IMR-90 (cell line): ENCODE measurements around the gene SLIT1. TPM values are rescaled to one million over a fixed set of nuclear protein-coding genes. Genes with fewer than 3 reads are reported as not detected.

ENCODE experiments used
- ATAC-seq: fragments of 200-7000 bp; cut with Tn5 transposase; 2 replicates; pipeline ENCODE4 v1.9.1; 2020; ENCODE audit warnings: low read depth, mild to moderate bottlenecking, moderate library complexity
- BruUV-seq: library from RNA; stranded (reverse); fragments of 400-500 nt; replicated peaks from 2 replicates; lab custom pipeline; 2021; lab: Mats Ljungman, UMichigan
- CTCF ChIA-PET: fragments of 300-600 bp; formaldehyde crosslinking; extraction: SDS; loops from one replicate; lab custom pipeline; 2021; ENCODE audit warnings: antibody characterized with exemption; lab: Yijun Ruan, JAX
- POLR2A ChIA-PET: fragments of 300-600 bp; sonication (Branson Sonifier 250); formaldehyde crosslinking; loops from one replicate; lab custom pipeline; 2022; ENCODE audit warnings: antibody characterized with exemption; ENCODE audit not compliant: unreplicated experiment; lab: Charles Lee
- DNase-seq: peaks from one replicate; pipeline ENCODE4 v3.0.0; 2013
- H2AFZ ChIP-seq: replicated peaks from 2 replicates; pipeline ENCODE3; 2013; ENCODE audit warnings: low read length, mild to moderate bottlenecking; ENCODE audit not compliant: poor library complexity
- H2AK5ac ChIP-seq: 2 replicates; pipeline ENCODE4 v1.6.1; 2013; ENCODE audit warnings: low read depth, low read length, inconsistent platforms
- H2AK9ac ChIP-seq: replicated peaks from 2 replicates; pipeline ENCODE3; 2013; ENCODE audit warnings: mild to moderate bottlenecking, low read depth, low read length, moderate library complexity; ENCODE audit not compliant: poor library complexity
- H2BK120ac ChIP-seq: 2 replicates; pipeline ENCODE4 v1.6.1; 2013; ENCODE audit warnings: low read depth, low read length, inconsistent platforms
- H2BK15ac ChIP-seq: 3 replicates; pipeline ENCODE4 v1.6.1; 2013; ENCODE audit warnings: low read depth, low read length, inconsistent platforms
- H2BK20ac ChIP-seq: 2 replicates; pipeline ENCODE4 v1.6.1; 2013; ENCODE audit warnings: low read depth, mild to moderate bottlenecking, inconsistent platforms, low read length, moderate library complexity
- H2BK5ac ChIP-seq: 2 replicates; pipeline ENCODE4 v1.6.1; 2013; ENCODE audit warnings: mild to moderate bottlenecking, low read depth, low read length, inconsistent platforms; ENCODE audit not compliant: poor library complexity, severe bottlenecking
- H3K14ac ChIP-seq: replicated peaks from 2 replicates; pipeline ENCODE4 v1.6.1; 2013; ENCODE audit warnings: low read depth, low read length, inconsistent platforms
- H3K18ac ChIP-seq: 2 replicates; pipeline ENCODE4 v1.6.1; 2013; ENCODE audit warnings: low read depth, low read length, control low read depth
- H3K23ac ChIP-seq: 2 replicates; pipeline ENCODE4 v1.6.1; 2013; ENCODE audit warnings: low read depth, low read length, inconsistent platforms
- H3K27ac ChIP-seq: 2 replicates; pipeline ENCODE4 v1.5.1; 2013; ENCODE audit warnings: mild to moderate bottlenecking, control low read depth, low read length; ENCODE audit not compliant: insufficient read depth
- H3K27me3 ChIP-seq: 2 replicates; pipeline ENCODE4 v1.6.1; 2013; ENCODE audit warnings: low read length; ENCODE audit not compliant: control insufficient read depth, insufficient read depth
- H3K36me3 ChIP-seq: 2 replicates; pipeline ENCODE4 v1.6.1; 2013; ENCODE audit warnings: low read length, mixed read lengths; ENCODE audit not compliant: control insufficient read depth, insufficient read depth
- H3K4ac ChIP-seq: 2 replicates; pipeline ENCODE4 v1.6.1; 2013; ENCODE audit warnings: low read depth, low read length, inconsistent platforms
- H3K4me1 ChIP-seq: 2 replicates; pipeline ENCODE4 v1.6.1; 2013; ENCODE audit warnings: low read length, mixed read lengths; ENCODE audit not compliant: control insufficient read depth, insufficient read depth
- H3K4me2 ChIP-seq: 2 replicates; pipeline ENCODE4 v1.6.1; 2013; ENCODE audit warnings: low read depth, mild to moderate bottlenecking, control low read depth, low read length, moderate library complexity
- H3K4me3 ChIP-seq: 2 replicates; pipeline ENCODE4 v1.5.1; 2013; ENCODE audit warnings: low read depth, mild to moderate bottlenecking, control low read depth, low read length, moderate library complexity; ENCODE audit not compliant: insufficient read depth
- H3K56ac ChIP-seq: 2 replicates; pipeline ENCODE4 v1.6.1; 2013; ENCODE audit warnings: low read length, inconsistent platforms; ENCODE audit not compliant: insufficient read depth; ENCODE audit errors: extremely low read depth
- H3K79me1 ChIP-seq, 2 experiments: 2 replicates each; pipeline ENCODE4 v1.6.1; 2013; ENCODE audit warnings: low read length in 2 of 2, inconsistent platforms in 1 of 2, low read depth in 1 of 2
- H3K9ac ChIP-seq: 2 replicates; pipeline ENCODE4 v1.6.1; 2013; ENCODE audit warnings: low read depth, low read length, control low read depth
- H3K9me1 ChIP-seq: 2 replicates; pipeline ENCODE4 v1.6.1; 2013; ENCODE audit warnings: low read length, inconsistent platforms; ENCODE audit not compliant: insufficient read depth
- H3K9me3 ChIP-seq: 2 replicates; pipeline ENCODE4 v1.6.1; 2013; ENCODE audit warnings: low read length; ENCODE audit not compliant: control insufficient read depth, insufficient read depth
- H4K20me1 ChIP-seq: 2 replicates; pipeline ENCODE4 v1.6.1; 2013; ENCODE audit warnings: low read length, inconsistent platforms; ENCODE audit not compliant: insufficient read depth
- H4K5ac ChIP-seq: 2 replicates; pipeline ENCODE4 v1.6.1; 2013; ENCODE audit warnings: mild to moderate bottlenecking, low read depth, low read length, control low read depth
- H4K8ac ChIP-seq, 2 experiments: 2 replicates each; pipeline ENCODE4 v1.6.1; 2013; ENCODE audit warnings: low read depth in 2 of 2, low read length in 2 of 2, control low read depth in 1 of 2, inconsistent platforms in 1 of 2
- H4K91ac ChIP-seq: 2 replicates; pipeline ENCODE4 v1.6.1; 2013; ENCODE audit warnings: low read depth, low read length, inconsistent platforms; ENCODE audit not compliant: insufficient read depth
- BHLHE40 ChIP-seq: fragments of 150-350 bp; IDR thresholded peaks from 2 replicates; pipeline ENCODE4 v1.6.1; 2016; ENCODE audit warnings: mild to moderate bottlenecking, low read depth, low read length
- CEBPB ChIP-seq: IDR thresholded peaks from 2 replicates; pipeline ENCODE4 v1.6.1; 2012; ENCODE audit warnings: low read depth, low read length, improper control_type of control experiment
- CHD1 ChIP-seq: IDR thresholded peaks from 2 replicates; pipeline ENCODE4 v1.6.1; 2012; ENCODE audit warnings: low read depth, low read length, improper control_type of control experiment
- CTCF ChIP-seq: conservative IDR thresholded peaks from 2 replicates; pipeline ENCODE4 v1.5.1; 2012; ENCODE audit warnings: mild to moderate bottlenecking, low read depth, low read length, improper control_type of control experiment
- ELK1 ChIP-seq: fragments of 150-350 bp; IDR thresholded peaks from 2 replicates; pipeline ENCODE4 v1.6.1; 2016; ENCODE audit warnings: low read depth, mild to moderate bottlenecking, low read length, moderate library complexity, borderline replicate concordance
- FOS ChIP-seq: fragments of 150-350 bp; IDR thresholded peaks from 2 replicates; pipeline ENCODE4 v1.6.1; 2016; ENCODE audit warnings: low read depth, low read length
- MAFK ChIP-seq: IDR thresholded peaks from 2 replicates; pipeline ENCODE4 v1.6.1; 2012; ENCODE audit warnings: low read depth, low read length, improper control_type of control experiment
- MAZ ChIP-seq: IDR thresholded peaks from 2 replicates; pipeline ENCODE4 v1.6.1; 2012; ENCODE audit warnings: low read depth, mild to moderate bottlenecking, low read length, improper control_type of control experiment, moderate library complexity, borderline replicate concordance
- MXI1 ChIP-seq: IDR thresholded peaks from 2 replicates; pipeline ENCODE4 v1.6.1; 2012; ENCODE audit warnings: low read depth, mild to moderate bottlenecking, low read length, moderate library complexity, borderline replicate concordance
- NFE2L2 ChIP-seq: fragments of 150-350 bp; IDR thresholded peaks from 2 replicates; pipeline ENCODE4 v1.6.1; 2016; ENCODE audit warnings: low read depth, mild to moderate bottlenecking, low read length
- POLR2A ChIP-seq: IDR thresholded peaks from 2 replicates; pipeline ENCODE4 v1.6.1; 2012; ENCODE audit warnings: mild to moderate bottlenecking, low read depth, low read length
- RAD21 ChIP-seq: IDR thresholded peaks from 2 replicates; pipeline ENCODE4 v1.6.1; 2012; ENCODE audit warnings: low read length, improper control_type of control experiment
- RCOR1 ChIP-seq: IDR thresholded peaks from 2 replicates; pipeline ENCODE4 v1.6.1; 2012; ENCODE audit warnings: mild to moderate bottlenecking, low read length, improper control_type of control experiment; ENCODE audit not compliant: insufficient replicate concordance
- RFX5 ChIP-seq: IDR thresholded peaks from 2 replicates; pipeline ENCODE4 v1.8.0; 2012; ENCODE audit warnings: low read depth, mild to moderate bottlenecking, low read length, moderate library complexity
- SMC3 ChIP-seq: fragments of 150-350 bp; IDR thresholded peaks from 2 replicates; pipeline ENCODE4 v1.6.1; 2016; ENCODE audit warnings: low read depth, mild to moderate bottlenecking, antibody characterized with exemption, low read length, moderate library complexity
- USF2 ChIP-seq: fragments of 150-350 bp; IDR thresholded peaks from 2 replicates; pipeline ENCODE4 v1.6.1; 2017; ENCODE audit warnings: mild to moderate bottlenecking, antibody characterized with exemption, low read length, low read depth
- WGBS, 2 experiments: methylation state at CpG; one replicate each; pipeline versions ENCODE4 v1.1.5 to v1.1.7; 2013; ENCODE audit warnings: missing lambda C conversion rate in 2 of 2; ENCODE audit not compliant: insufficient read length in 1 of 2; ENCODE audit errors: extremely low coverage in 2 of 2; 5-methylcytosine and 5-hydroxymethylcytosine counted together
- dilution Hi-C: fragments of 300-500 bp; cut with HindIII; formaldehyde crosslinking; loops from one replicate; pipeline ENCODE4 v1.14.3; 2018; ENCODE audit warnings: low sequenced_read_pairs; ENCODE audit not compliant: unreplicated experiment
- in situ Hi-C: fragments of 300-500 bp; cut with MboI; formaldehyde crosslinking; loops from 3 replicates; pipeline ENCODE4 v1.14.3; 2019; ENCODE audit warnings: low sequenced_read_pairs, inconsistent platforms, mixed read lengths
- intact Hi-C: fragments of 100-400 bp; cut with micrococcal nuclease; formaldehyde crosslinking; loops from 2 replicates; pipeline ENCODE4 v1.10.0; 2022
- polyA plus RNA-seq, 3 experiments: library from polyadenylated mRNA; depleted of rRNA; stranded (reverse); fragments of >200 nt; gene quantifications; 2 replicates each; pipeline ENCODE4 v1.2.3, GENCODE V29; 2012; ENCODE audit warnings: low replicate concordance in 1 of 3
- total RNA-seq: library from RNA; depleted of rRNA; stranded (reverse); fragments of >200 nt; gene quantifications from 2 replicates; pipeline ENCODE4 v1.2.3, GENCODE V29; 2012

SLIT1 gene
- total and polyA plus RNA-seq, 2 of the 4 experiments (the other 2 are of a cell fraction) = under 0.01 TPM

- BruUV-seq = no TSS peak
- in situ Hi-C loops (no loop called here), intact Hi-C loops (no loop called here), dilution Hi-C loops (no loop called here)
- no peak overlapping the region for H3K4me3 ChIP-seq
- no peak overlapping the region for H4K91ac ChIP-seq
- 38% methylated on average over 2 of the region's 2 CpGs; no CpG with 5 or more reads in 1 of the 2 experiments for WGBS, 2 experiments
- H3K4me1 ChIP-seq = no peaks in the 10 kb centered on the region
- H3K27ac ChIP-seq = no peak overlapping the region
- H2BK20ac ChIP-seq = no peak overlapping the region
- no peak overlapping the region for H3K18ac ChIP-seq
- H3K36me3 ChIP-seq = no peaks in the 10 kb centered on the region
- no peak overlapping the region for H2AFZ ChIP-seq
- DNase-seq (no peak), ATAC-seq (no peak)
- ChIA-PET CTCF (interaction anchor here (1.1 kb wide), 1 partner anchor 10 kb away, joined by 3 read pairs; no protein-coding TSS in a partner anchor), POLR2A (interaction anchor here (0.7 kb wide), 1 partner anchor 24 kb away, joined by 3 read pairs; no protein-coding TSS in a partner anchor)
- no peak overlapping the region for H3K4me2 ChIP-seq
- no peak overlapping the region for H4K8ac ChIP-seq
- H3K9ac ChIP-seq = no peak overlapping the region
- peaks cover 35% of the 10 kb centered on the region for H3K27me3 ChIP-seq
- H2AK5ac ChIP-seq = no peak overlapping the region
- H4K20me1 ChIP-seq = no peaks in the 10 kb centered on the region
- H3K14ac ChIP-seq = no peak overlapping the region
- no peaks in the 10 kb centered on the region for H3K9me1 ChIP-seq
- H2BK5ac ChIP-seq = no peak overlapping the region
- H2AK9ac ChIP-seq = no peak overlapping the region
- no peak overlapping the region for H2BK15ac ChIP-seq
- no peak overlapping the region for H3K23ac ChIP-seq
- TF ChIP-seq BHLHE40 (no peak), MAFK (no peak), RCOR1 (no peak), ELK1 (no peak), NFE2L2 (no peak), CEBPB (no peak), SMC3 (no peak), POLR2A (no peak), MAZ (no peak), CHD1 (no peak), USF2 (no peak), FOS (no peak), CTCF (no peak), RFX5 (no peak), MXI1 (no peak), RAD21 (no peak)
- H3K79me1 ChIP-seq = no peaks in the 10 kb centered on the region
- no peak overlapping the region for H2BK120ac ChIP-seq
- no peak overlapping the region for H3K4ac ChIP-seq
- H3K56ac ChIP-seq = no peak overlapping the region
- H4K5ac ChIP-seq = no peak overlapping the region
- no peaks in the 10 kb centered on the region for H3K9me3 ChIP-seq
These were observed 53.5 kb downstream of the SLIT1 start for GRCh38 chr10:97132273-97132672.
